Caki2 (cell line): ENCODE data around the gene PLPP1. TPM values are rescaled to one million over a fixed set of nuclear protein-coding genes. Genes with fewer than 3 reads are reported as not detected.

Experiments used
- DNase-seq: peaks from one replicate; pipeline ENCODE4 v3.0.0-alpha.2; 2015; ENCODE audit warnings: low read depth
- in situ Hi-C: cut with HindIII; loops from 2 replicates; pipeline ENCODE4 v1.10.0; 2016; ENCODE audit warnings: low sequenced_read_pairs, low pct_unique_long_range_greater_than_20kb, mixed read lengths
- total RNA-seq: library from RNA; depleted of rRNA; stranded (reverse); fragments of >200 nt; shearing (Covaris generic); gene quantifications from 2 replicates; pipeline ENCODE4 v1.2.3, GENCODE V29; 2014; ENCODE audit warnings: low replicate concordance; rRNA removed

The PLPP1 gene
- total RNA-seq, result 20.7 and 42.2 TPM in 2 replicates

GRCh38 chr5:55534436-55535198 is at the start of gene PLPP1:
Gene PLPP1, minus strand, starts transcription at chr5:55534964. Its CDS starts 335 bp downstream, at chr5:55534629.
- peak; percentile 90 for DNase-seq
- in situ Hi-C loops, result no loop called here

- DNase-seq, result no peak
- in situ Hi-C loops, result no loop called here
Observed at GRCh38 chr5:55583578-55583977, 48.8 kb upstream of the PLPP1 start.

DNA sequence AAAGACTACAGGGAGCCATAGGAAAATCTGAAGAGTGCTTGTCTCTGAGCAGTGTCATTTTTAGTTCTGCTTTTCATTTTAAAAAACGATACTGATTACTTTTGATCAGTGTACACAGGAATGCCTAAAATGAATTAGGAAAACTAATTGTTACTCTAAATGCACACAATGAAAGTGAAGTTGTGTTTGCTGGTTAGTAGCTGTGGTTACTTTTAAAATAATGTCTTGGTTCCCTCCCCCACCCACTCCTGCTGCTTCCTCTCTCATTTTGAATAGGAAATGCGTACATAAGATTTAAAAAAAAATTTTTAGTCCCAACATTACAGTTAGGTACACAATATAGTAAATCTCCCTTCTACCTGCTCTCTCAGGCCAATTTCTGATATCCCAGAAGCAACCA is 47.5 kb upstream of the PLPP1 start:
- no peak for DNase-seq
- in situ Hi-C loops, result no loop called here

- no peak for DNase-seq
- in situ Hi-C loops, result no loop called here
Observed at GRCh38 chr5:55580042-55580441, 45.3 kb upstream of the PLPP1 start.

- in situ Hi-C loops, result no loop called here
- no peak for DNase-seq
Observed at GRCh38 chr5:55578771-55579170, 44.0 kb upstream of the PLPP1 start.

DNA sequence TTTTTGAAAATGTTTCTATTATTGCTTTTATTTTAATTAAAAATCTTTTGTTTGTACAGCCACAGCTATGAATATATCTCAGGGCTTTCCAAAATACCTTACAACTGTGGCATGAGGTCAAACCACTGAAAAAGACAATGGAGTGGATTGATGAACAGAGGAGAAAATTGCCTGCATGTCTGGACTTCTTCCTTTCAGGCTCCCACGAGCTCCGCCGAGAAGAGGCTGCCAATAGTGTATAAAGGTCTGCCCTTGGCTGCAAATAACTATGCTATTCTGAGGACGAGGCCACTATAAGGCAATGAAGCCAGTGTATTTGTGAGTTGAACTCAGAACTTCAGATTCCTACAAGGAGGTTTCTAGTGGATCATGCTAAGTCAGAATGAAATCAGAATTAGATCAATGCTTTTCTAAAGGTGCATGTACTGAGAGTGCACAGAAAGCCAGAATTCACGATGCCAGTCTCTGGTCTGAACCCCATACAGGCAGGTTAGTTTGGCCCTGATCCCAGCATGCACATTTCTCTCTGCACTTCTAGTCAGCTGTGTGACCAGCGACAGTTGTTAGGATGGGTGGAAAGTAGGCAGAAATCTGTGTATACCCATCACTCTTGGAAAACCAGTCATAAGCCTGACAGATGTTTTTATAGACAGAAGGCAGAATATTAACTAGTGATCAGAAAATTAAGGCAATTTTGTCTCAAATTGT is 42.7 kb upstream of the PLPP1 start:
- in situ Hi-C loops, result no loop called here

DNA sequence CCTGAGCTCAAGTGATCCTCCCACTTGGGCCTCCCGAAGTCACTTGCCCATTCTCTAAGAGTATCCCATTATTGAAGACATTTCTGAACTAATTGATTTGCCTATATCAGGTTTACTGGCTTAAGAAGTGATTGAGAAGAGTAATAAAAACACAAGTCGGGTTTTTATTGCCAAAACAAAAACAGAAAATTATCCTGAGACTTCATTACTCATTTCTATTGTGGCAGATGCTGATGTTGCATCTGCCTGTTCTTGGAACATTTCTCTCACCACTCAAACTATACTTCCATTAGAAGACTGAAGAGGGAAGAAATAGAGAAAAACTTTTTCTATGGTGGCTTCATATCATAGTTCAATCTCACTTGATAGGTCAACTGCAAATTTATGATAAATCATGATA is 41.9 kb upstream of the PLPP1 start:
- DNase-seq, result no peak
- in situ Hi-C loops, result no loop called here

More for the DNA sequence above, 42.7 kb upstream of the PLPP1 start:
- no peak for DNase-seq

GRCh38 chr5:55575815-55576583 is 41.2 kb upstream of the PLPP1 start:
- in situ Hi-C loops, result no loop called here
- no peak for DNase-seq

DNA sequence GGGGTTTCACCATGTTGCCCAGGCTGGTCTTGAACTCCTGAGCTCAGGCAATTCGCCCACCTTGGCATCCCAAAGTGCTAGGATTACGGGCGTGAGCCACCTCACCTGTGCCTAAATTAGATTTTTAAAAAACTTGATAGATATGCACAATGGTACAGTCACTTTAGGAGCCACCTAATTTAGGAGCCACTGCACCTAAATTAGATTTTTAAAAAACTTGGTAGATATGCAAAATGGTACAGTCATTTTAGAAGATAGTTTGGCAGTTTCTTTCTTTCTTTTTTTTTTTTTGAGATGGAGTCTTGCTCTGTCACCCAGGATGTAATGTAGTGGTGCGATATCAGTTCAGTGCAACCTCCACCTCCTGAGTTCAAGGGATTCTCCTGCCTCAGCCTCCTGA is 37.8 kb upstream of the PLPP1 start:
- no peak for DNase-seq
- in situ Hi-C loops, result no loop called here

- DNase-seq, result no peak
- in situ Hi-C loops, result no loop called here
Observed at GRCh38 chr5:55572020-55572419, 37.3 kb upstream of the PLPP1 start.

DNA sequence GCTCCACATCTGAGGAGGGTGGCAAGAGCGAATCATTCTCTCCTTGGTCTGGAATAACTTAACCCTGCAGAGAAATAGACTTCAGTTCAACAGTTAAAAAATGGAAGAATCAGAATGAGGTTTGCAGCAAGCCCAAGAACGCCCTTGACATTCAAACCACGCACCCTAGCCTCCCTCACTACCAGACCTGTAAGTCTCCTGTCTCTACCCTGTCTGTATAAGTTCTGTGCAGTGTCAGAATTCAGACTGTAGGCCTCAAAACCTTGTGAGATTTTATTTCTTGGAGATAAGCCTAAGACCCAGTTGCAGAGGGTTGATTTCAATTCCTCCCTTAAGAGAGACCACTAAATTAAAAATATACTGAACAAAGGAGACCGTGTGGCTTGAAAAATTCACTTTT is 35.8 kb upstream of the PLPP1 start:
- in situ Hi-C loops, result no loop called here
- DNase-seq, result no peak

DNA sequence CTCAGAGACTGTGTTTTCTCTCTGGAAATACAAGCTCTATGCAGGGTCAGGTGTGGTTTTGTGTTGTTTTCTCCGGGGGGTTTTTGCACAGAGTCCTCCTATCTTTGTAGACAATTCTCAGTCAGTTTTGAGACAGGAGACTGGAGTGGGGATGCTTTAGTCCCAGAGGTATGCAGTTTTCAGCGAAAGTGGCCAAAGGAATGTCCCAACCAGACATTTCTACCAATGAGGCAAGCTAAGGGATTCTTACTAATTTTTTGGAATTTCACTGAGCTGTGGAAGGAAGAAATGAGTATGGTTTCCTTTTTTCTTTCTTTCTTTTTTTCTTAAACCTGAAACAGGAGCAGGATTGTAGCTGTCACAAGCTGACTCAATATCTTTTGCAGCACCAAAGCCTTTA is 35.3 kb upstream of the PLPP1 start:
- in situ Hi-C loops, result no loop called here
- no peak for DNase-seq

GRCh38 chr5:55569513-55569865 is 34.7 kb upstream of the PLPP1 start:
- in situ Hi-C loops, result no loop called here
- no peak for DNase-seq

DNA sequence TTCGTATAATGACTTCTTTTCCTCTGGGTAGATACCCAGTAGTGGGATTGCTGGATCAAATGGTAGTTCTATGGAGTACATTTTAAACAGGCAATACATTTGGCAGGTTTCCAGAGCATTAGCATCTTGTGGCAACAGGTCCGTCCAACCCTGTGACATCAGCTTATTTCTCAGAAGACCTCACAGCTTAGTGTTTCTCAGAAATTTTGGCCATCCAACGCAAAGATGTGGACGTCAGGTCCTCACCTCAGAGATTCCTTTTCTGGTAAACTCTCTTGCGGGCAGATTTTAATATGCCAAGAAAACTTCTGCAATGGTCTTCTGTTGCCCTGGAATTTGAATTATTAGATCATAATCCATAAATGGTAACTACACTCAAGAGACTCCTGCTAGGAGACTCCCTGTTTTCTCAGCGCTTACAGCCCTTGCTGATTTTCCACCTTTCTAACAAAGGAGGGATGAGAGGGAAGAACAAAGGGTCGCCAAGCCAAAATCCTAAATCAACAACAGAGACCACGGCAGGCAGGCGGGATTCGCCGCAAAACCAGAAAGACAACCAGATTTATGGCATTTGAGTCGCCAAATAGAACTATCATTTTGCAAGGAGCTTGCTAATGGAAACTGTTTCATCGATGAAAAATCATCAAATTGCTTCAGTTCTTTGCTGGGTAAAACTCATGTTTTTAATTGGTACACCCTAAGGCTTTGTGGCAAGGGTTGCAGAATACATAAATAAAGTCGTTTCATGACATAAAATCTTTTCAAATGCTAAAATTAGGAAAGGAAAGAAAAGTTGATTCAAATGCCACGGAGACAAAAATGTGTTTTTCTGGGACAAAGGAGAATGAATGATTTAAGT is 34.1 kb upstream of the PLPP1 start:
- in situ Hi-C loops, result no loop called here
- DNase-seq, result no peak

- in situ Hi-C loops, result no loop called here
- DNase-seq, result no peak
Observed at GRCh38 chr5:55564721-55565120, 30.0 kb upstream of the PLPP1 start.

- no peak for DNase-seq
- in situ Hi-C loops, result no loop called here
Observed at GRCh38 chr5:55558484-55558883, 23.7 kb upstream of the PLPP1 start.

DNA sequence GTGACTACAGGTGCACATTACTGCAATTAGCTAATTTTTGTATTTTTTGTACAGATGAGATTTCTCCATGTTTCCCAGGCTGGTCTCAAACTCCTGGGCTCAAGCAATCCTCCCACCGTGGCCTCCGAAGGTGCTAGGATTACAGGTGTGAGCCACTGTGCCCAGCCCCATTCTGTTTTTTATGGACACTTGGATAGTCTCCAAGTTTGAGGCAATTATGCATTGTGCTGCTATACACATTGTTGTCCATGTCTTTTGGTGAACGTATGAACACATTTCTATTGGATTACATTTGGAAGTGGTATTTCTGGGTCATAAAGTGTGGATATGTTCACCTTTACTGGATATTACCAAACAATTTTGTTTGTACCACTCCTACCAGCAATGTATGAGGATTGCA is 22.4 kb upstream of the PLPP1 start:
- DNase-seq, result no peak
- in situ Hi-C loops, result no loop called here

GRCh38 chr5:55554585-55555202 is 19.9 kb upstream of the PLPP1 start:
- no peak for DNase-seq
- in situ Hi-C loops, result no loop called here
